Mesendoderm (in vitro differentiated cells): ENCODE data around the gene MMP8.
"Not testable (repeated sequence)": the region's sequence is repeated elsewhere in the genome, so short reads cannot be mapped to it uniquely, and the experiment has no call there.

Source experiments
- DNase-seq: peaks from one replicate; pipeline ENCODE4 v3.0.0; 2013
- H2AK5ac ChIP-seq: 2 replicates; pipeline ENCODE4 v1.6.1; 2013; ENCODE audit warnings: low read length, inconsistent platforms
- H2BK120ac ChIP-seq: 2 replicates; pipeline ENCODE4 v1.6.1; 2013; ENCODE audit warnings: low read depth, mild to moderate bottlenecking, low read length, moderate library complexity, mixed read lengths
- H2BK15ac ChIP-seq: replicated peaks from 2 replicates; pipeline ENCODE4 v1.6.1; 2013; ENCODE audit warnings: low read depth, mild to moderate bottlenecking, moderate library complexity
- H2BK5ac ChIP-seq: 2 replicates; pipeline ENCODE4 v1.6.1; 2013; ENCODE audit warnings: low read length, inconsistent platforms
- H3K18ac ChIP-seq: 2 replicates; pipeline ENCODE4 v1.6.1; 2013; ENCODE audit warnings: mild to moderate bottlenecking, low read length, mixed read lengths
- H3K23ac ChIP-seq: one replicate; pipeline ENCODE4 v1.6.1; 2013; ENCODE audit warnings: low read length
- H3K27ac ChIP-seq: 2 replicates; pipeline ENCODE4 v1.5.1; 2013; ENCODE audit warnings: low read depth, mild to moderate bottlenecking, inconsistent platforms, low read length, moderate library complexity
- H3K27me3 ChIP-seq: 2 replicates; pipeline ENCODE4 v1.6.1; 2013; ENCODE audit warnings: low read length, control low read depth, mild to moderate bottlenecking, inconsistent platforms; ENCODE audit not compliant: insufficient read depth, poor library complexity
- H3K36me3 ChIP-seq: 2 replicates; pipeline ENCODE4 v1.6.1; 2013; ENCODE audit warnings: low read length, inconsistent platforms; ENCODE audit not compliant: control insufficient read depth, insufficient read depth
- H3K4ac ChIP-seq: one replicate; pipeline ENCODE4 v1.6.1; 2013; ENCODE audit warnings: low read depth, mild to moderate bottlenecking, low read length, moderate library complexity
- H3K4me1 ChIP-seq: 2 replicates; pipeline ENCODE4 v1.6.1; 2013; ENCODE audit warnings: low read depth, low read length, inconsistent platforms; ENCODE audit not compliant: control insufficient read depth
- H3K4me2 ChIP-seq: 2 replicates; pipeline ENCODE4 v1.6.1; 2013; ENCODE audit warnings: low read length
- H3K4me3 ChIP-seq: 2 replicates; pipeline ENCODE4 v1.5.1; 2013; ENCODE audit warnings: mild to moderate bottlenecking, low read length
- H3K56ac ChIP-seq: one replicate; pipeline ENCODE4 v1.6.1; 2013; ENCODE audit warnings: low read length
- H3K79me1 ChIP-seq: 2 replicates; pipeline ENCODE4 v1.6.1; 2013; ENCODE audit warnings: low read length, inconsistent platforms
- H3K79me2 ChIP-seq: 2 replicates; pipeline ENCODE4 v1.6.1; 2013; ENCODE audit warnings: mild to moderate bottlenecking, low read length; ENCODE audit not compliant: control insufficient read depth, insufficient read depth
- H3K9ac ChIP-seq: 2 replicates; pipeline ENCODE4 v1.6.1; 2013; ENCODE audit warnings: low read length, inconsistent platforms
- H4K5ac ChIP-seq: one replicate; pipeline ENCODE4 v1.6.1; 2013; ENCODE audit warnings: low read length
- H4K8ac ChIP-seq: one replicate; pipeline ENCODE4 v1.6.1; 2013; ENCODE audit warnings: low read depth, mild to moderate bottlenecking, control low read depth, low read length, moderate library complexity
- WGBS: extraction: QIAGEN DNeasy Blood & Tissue Kit; methylation state at CpG from one replicate; pipeline ENCODE4 v1.1.7; 2013; ENCODE audit warnings: low lambda C conversion rate, missing lambda C conversion rate; ENCODE audit not compliant: insufficient coverage; ENCODE audit errors: extremely low coverage; 5-methylcytosine and 5-hydroxymethylcytosine counted together

MMP8 gene

GRCh38 chr11:102733232-102733875 lies 8.6 kb upstream of the MMP8 start:
- Histone ChIP-seq H3K36me3 (no peaks in the 10 kb centered on the region), H3K56ac (no peak overlapping the region), H4K8ac (no peak overlapping the region), H3K4ac (no peak overlapping the region), H2AK5ac (no peak overlapping the region), H3K27me3 (no peaks in the 10 kb centered on the region), H4K5ac (no peak overlapping the region), H2BK120ac (no peak overlapping the region), H2BK15ac (no peak overlapping the region), H2BK5ac (no peak overlapping the region), H3K18ac (no peak overlapping the region), H3K4me3 (no peak overlapping the region), H3K79me2 (no peaks in the 10 kb centered on the region), H3K4me1 (no peaks in the 10 kb centered on the region), H3K9ac (no peak overlapping the region), H3K27ac (no peak overlapping the region), H3K23ac (no peak overlapping the region), H3K4me2 (no peak overlapping the region), H3K79me1 (no peaks in the 10 kb centered on the region)
- no CpG with 5 or more reads among the region's 8 CpGs for WGBS
- peak; percentile 84 for DNase-seq

GRCh38 chr11:102730944-102731343 lies 6.2 kb upstream of the MMP8 start:
- H2BK5ac ChIP-seq, H3K23ac ChIP-seq, H3K56ac ChIP-seq, H3K79me1 ChIP-seq, H3K4me3 ChIP-seq, H3K4ac ChIP-seq, H3K4me1 ChIP-seq, H4K5ac ChIP-seq, H4K8ac ChIP-seq, H3K18ac ChIP-seq, H2BK120ac ChIP-seq, H3K4me2 ChIP-seq, H2BK15ac ChIP-seq, H3K79me2 ChIP-seq, H3K36me3 ChIP-seq, DNase-seq, H3K27ac ChIP-seq, H3K27me3 ChIP-seq, H2AK5ac ChIP-seq, H3K9ac ChIP-seq: not testable (repeated sequence)
- WGBS, result 95% methylated on average over 5 of the region's 8 CpGs

- Histone ChIP-seq H3K36me3 (no peaks in the 10 kb centered on the region), H4K8ac (no peak overlapping the region), H4K5ac (no peak overlapping the region), H3K18ac (no peak overlapping the region), H3K79me2 (no peaks in the 10 kb centered on the region), H3K4ac (no peak overlapping the region), H3K4me1 (no peaks in the 10 kb centered on the region), H3K56ac (no peak overlapping the region), H2BK15ac (no peak overlapping the region), H3K23ac (no peak overlapping the region), H3K79me1 (no peaks in the 10 kb centered on the region), H3K4me2 (no peak overlapping the region), H2BK120ac (no peak overlapping the region), H2BK5ac (no peak overlapping the region), H3K4me3 (no peak overlapping the region), H3K9ac (no peak overlapping the region), H3K27me3 (no peaks in the 10 kb centered on the region), H2AK5ac (no peak overlapping the region), H3K27ac (no peak overlapping the region)
- WGBS, result no CpG with 5 or more reads among the region's 9 CpGs
- no peak for DNase-seq
Measured at GRCh38 chr11:102729849-102730815, 5.4 kb upstream of the MMP8 start.

- Histone ChIP-seq H3K18ac (no peak overlapping the region), H4K5ac (no peak overlapping the region)
- WGBS, result no CpG with 5 or more reads among the region's 2 CpGs
Measured at GRCh38 chr11:102727890-102728289, 3.1 kb upstream of the MMP8 start.

GRCh38 chr11:102722821-102723220 lies 1.9 kb downstream of the MMP8 start:
- Histone ChIP-seq H3K27ac (no peak overlapping the region), H3K4me1 (no peaks in the 10 kb centered on the region), H3K36me3 (no peaks in the 10 kb centered on the region), H3K9ac (no peak overlapping the region), H2BK5ac (no peak overlapping the region), H3K79me2 (no peaks in the 10 kb centered on the region), H2AK5ac (no peak overlapping the region), H2BK15ac (no peak overlapping the region), H3K27me3 (no peaks in the 10 kb centered on the region), H4K8ac (no peak overlapping the region), H3K4me3 (no peak overlapping the region), H3K4ac (no peak overlapping the region), H4K5ac (no peak overlapping the region), H3K79me1 (no peaks in the 10 kb centered on the region), H3K18ac (no peak overlapping the region), H3K23ac (no peak overlapping the region), H2BK120ac (no peak overlapping the region), H3K4me2 (no peak overlapping the region), H3K56ac (no peak overlapping the region)
- DNase-seq, result no peak

More at GRCh38 chr11:102727890-102728289, 3.1 kb upstream of the MMP8 start:
- no peak overlapping the region for H3K23ac ChIP-seq
- H3K9ac ChIP-seq, result no peak overlapping the region
- no peaks in the 10 kb centered on the region for H3K36me3 ChIP-seq
- no peak overlapping the region for H2BK120ac ChIP-seq
- no peak overlapping the region for H2AK5ac ChIP-seq
- H2BK5ac ChIP-seq, result no peak overlapping the region
- H3K79me2 ChIP-seq, result no peaks in the 10 kb centered on the region
- H3K27me3 ChIP-seq, result no peaks in the 10 kb centered on the region
- no peak overlapping the region for H3K4me2 ChIP-seq
- no peak for DNase-seq
- H3K27ac ChIP-seq, result no peak overlapping the region
- H4K8ac ChIP-seq, result no peak overlapping the region
- no peaks in the 10 kb centered on the region for H3K79me1 ChIP-seq
- no peak overlapping the region for H2BK15ac ChIP-seq
- H3K4me3 ChIP-seq, result no peak overlapping the region
- H3K4ac ChIP-seq, result no peak overlapping the region
- no peaks in the 10 kb centered on the region for H3K4me1 ChIP-seq
- no peak overlapping the region for H3K56ac ChIP-seq
